HG02885 (cell line): ENCODE results near the gene MAN1A1.
"Not testable (repeated sequence)": the region's sequence is repeated elsewhere in the genome, so short reads cannot be mapped to it uniquely, and the experiment has no call there.

Experiments
- ATAC-seq: cut with Tn5 transposase; IDR thresholded peaks from one replicate; pipeline ENCODE4 v1.9.1; 2021; ENCODE audit warnings: mild to moderate bottlenecking; ENCODE audit not compliant: unreplicated experiment, poor library complexity

Gene MAN1A1

DNA sequence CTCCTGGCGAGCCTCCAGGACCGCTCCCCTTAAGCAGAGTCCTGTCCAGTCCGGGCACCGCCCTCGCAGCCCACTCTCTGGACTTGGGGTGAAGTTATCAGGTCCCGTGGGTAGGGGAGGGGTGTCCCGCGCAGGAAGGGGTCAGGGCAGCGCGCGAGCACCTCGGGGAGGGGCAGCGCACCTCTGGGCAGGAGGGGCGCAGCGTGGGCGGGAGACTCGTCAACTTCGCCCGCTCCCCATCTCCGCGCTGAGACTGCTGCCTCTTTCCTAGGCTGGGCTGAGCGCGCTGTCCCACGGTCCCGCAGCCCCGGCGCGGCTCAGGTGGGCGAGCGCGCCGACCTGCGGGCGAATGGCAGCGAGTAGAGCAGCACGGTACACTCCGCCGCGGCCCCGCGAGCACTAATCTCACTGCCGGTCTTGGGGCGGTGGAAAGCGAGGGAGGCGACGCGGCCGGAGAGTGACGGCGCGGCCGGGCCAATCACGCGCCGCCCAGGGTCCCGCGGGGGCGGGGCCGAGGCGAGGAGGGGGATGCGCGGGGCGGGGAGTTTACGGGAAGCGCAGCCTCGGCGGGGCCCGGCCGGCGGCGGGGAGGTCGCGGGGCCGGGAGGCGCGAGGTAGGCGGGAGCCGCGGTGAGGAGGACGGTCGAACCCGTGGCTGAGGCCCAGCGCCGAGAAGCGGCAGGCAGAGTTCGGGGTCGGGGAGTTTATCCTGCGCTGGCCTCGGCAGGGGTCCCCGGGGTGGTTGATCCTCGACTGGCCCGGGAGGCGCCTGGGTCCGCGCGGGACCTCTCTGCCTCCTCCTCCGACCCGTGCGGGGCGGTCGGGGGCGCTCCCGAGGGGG is at the start of gene MAN1A1:
Gene MAN1A1 (minus strand): TSS at position 401 of the 841 bp plus-strand sequence. CDS start 696 bp downstream, outside the sequence.
- peak; percentile 77 for ATAC-seq

DNA sequence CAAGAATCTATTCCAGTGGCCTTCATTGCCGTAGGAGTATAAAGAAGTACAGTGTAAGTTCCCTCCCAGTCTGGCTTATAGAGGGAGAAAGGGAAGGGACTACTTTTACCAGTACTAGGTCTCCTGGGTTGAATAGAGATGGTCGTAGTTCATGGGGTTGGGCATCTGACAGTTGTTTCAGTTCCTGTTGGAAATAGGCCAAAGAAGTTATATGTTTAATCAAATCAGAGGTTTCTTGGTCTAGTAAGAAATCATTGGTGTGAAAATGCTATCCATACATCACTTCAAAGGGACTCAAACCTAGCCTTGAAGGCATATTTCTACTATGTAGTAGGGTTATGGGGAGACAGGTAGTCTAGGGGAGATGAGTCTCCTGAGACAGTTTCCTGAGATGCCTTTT is 45.6 kb upstream of the MAN1A1 start:
- ATAC-seq = peak; percentile 63

DNA sequence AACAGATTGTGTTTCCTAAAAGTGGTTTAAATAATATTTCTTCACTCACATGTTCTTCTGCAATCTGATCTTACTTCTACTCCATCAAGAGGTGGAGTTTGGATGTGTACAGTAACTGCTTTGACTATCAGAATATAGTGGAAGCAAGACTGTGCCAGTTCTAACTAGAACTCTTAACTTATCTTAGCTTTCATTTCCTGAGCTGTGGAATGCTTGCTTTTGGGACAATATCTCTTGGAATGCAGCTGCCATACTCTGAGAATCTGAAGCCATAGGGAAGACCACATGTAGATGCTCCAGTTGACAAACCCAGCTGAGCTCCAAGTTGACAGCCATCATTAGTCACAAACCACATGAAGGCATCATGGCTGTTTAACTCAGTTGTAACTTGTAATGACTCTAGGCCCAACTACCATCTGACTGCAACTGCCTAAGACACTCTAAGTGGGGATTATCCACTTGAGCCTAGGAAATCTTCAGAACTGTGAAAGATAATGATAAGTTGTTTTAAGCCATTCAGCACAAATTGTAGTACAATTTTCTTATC is 40.8 kb upstream of the MAN1A1 start:
- no peak for ATAC-seq

DNA sequence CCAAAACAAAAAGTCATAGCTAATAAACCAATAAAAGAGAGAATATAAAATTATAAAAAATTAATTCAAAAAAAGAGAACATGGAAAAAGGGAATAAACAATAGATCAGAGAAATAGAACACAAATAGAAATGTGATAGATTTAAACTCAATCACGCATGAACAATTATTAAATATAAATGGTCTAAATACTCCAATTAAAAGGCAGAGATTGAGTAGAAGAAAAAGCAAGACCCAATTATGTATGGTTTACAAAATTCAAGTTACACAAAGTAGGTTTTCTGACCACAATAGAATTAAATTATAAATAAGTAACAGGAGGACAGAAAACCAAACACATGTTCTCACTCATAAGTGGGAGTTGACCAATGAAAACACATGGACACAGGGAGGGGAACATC is 36.4 kb upstream of the MAN1A1 start:
- no peak for ATAC-seq

DNA sequence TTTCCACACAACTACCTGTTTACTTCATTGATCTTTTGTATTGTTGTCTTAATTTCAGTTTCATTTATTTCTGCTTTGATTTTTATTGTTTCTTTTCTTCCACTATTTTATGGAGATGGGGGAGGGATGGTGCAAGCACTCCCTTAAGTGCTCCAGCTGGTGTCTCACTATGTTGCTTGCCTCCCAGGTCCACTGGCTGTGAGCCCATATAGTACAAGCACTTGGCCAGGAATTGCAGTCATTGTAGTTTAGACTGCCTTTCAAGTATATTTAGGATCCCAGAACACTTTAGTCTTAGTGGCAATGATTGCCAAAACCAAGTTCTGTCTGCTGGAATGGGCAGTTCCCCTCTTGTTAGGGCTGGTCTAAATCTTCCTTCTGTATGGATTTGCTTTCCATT is 34.9 kb upstream of the MAN1A1 start:
- no peak for ATAC-seq

DNA sequence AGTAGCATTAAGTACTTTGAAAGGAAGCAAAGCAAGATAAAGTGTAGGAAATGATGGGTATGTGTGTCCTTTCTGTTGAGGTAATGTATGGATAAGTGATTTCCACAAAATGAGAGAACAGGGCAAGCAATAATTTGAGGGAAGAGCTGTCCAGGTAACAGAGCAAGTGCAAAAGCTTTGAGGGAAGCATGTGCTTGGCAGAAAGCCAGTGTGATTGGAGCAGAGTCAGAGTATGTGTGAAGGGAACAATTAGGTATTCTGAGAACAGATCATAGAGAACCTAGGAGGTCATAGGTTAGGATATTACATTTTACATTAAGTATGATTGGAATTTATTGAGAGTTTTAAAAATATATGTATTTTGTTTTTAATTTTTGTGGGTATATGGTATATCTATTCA is 30.2 kb upstream of the MAN1A1 start:
- no peak for ATAC-seq

DNA sequence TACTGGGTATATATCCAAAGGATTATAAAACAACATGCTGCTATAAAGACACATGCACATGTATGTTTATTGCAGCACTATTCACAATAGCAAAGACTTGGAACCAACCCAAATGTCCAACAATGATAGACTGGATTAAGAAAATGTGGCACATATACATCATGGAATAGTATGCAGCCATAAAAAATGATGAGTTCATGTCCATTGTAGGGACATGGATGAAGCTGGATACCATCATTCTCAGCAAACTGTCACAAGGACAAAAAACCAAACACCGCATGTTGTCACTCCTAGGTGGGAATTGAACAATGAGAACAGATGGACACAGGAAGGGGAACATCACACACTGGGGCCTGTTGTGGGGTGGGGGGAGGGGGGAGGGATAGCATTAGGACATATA is 27.5 kb upstream of the MAN1A1 start:
- ATAC-seq = not testable (repeated sequence)

DNA sequence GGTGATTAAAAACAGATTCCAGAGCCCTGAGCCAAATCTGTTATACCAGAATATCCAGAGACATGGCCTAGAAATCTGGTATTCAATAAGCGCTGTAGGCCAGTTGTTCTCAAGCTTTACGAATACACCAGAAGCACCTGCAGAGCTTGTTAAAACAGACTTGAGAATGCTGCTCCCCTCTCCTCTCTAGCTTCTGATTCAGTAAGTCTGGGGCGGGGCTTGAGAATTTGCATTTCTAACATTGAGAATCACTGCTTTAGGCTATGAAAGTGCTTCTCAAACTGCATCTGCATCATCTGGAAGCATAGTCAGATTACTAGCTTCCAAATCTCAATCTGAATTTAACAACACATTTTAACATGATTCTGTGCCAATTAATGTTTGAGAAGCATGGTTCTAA is 20.5 kb upstream of the MAN1A1 start:
- ATAC-seq = no peak

DNA sequence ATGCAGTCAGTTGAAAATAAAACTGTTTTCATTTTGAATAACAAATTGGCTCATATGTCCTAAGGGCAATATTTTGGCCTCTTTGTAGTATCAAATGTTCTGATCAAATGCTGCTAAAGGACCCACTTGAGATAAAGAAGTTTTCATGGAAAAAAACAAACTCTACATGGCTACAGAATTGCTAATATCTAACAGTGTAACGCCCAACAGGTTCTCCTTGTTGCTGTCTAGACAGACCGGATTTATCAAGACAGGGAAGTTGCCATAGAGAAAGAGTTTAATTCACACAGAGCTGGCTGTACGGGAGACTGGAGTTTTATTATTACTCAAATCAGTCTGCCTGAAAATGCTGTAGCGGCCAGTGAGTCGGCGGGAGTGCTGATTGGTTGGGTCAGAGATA is 19.4 kb upstream of the MAN1A1 start:
- ATAC-seq = no peak

DNA sequence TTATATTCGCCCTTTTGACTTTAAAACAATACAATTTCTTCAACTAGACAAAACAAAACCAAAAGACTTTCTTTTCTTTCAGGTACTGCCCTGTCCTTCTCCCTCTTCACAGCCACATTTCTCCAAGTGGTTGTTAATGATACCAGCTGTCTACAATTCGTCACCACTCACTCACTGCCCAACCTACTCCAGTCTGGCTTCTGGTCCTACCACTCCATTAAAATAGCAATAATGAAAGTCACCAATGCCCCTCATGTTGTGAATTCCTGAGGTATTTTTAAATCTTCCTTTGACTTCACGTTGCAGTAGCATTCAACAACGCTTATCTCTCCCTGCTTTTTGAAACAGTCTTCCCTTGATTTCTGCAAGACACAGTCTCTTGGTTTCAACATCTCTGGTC is 11.6 kb upstream of the MAN1A1 start:
- ATAC-seq = no peak

DNA sequence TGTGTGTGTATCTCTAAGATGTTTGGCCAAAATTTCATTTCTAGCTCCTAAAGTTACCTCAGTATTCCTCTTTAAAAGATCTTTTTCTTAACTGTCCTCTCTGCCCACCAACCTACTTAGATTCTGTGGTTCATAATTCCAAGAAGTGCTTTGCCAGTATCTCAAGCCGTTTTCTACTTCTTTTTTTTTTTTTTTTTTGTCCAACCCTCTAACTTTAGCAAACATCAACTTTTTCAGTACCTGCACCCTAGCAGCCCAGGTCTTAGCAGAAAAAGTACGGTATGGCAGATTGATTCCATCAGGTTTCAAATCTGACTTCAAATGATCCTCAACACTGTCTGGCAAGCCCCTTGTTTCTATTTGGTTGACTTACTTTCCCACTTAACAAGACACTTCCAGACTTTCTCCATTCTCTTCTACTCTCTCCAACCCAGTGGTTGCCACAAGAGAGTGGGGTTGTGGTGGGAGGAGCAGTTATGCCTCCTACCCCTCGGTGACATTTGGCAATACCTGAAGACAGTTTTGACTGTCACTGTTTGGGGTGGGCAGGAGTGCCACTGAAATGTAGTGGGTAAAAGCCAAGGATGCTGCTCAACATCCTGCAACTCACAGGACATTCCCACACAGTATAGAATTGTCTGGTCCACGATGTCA is 10.8 kb upstream of the MAN1A1 start:
- ATAC-seq = no peak

DNA sequence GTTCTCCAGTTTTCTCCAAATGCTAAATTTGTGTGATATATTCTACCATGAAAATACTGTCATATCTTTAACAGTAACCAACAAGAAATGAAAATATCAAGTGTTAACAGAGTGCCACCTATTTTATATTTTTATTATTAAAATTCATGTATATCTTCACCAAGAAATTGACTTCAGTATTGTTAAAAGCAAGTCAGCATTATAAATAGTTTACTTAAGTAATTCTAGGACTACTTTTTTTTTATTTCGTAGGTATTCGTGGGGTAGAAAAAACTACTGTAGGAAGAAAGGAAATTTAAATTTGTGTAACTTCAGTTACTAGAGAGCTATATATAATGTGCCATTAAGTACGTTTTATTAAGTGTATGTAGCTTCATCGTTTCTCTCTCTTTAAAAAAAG is 6.3 kb upstream of the MAN1A1 start:
- ATAC-seq = no peak

DNA sequence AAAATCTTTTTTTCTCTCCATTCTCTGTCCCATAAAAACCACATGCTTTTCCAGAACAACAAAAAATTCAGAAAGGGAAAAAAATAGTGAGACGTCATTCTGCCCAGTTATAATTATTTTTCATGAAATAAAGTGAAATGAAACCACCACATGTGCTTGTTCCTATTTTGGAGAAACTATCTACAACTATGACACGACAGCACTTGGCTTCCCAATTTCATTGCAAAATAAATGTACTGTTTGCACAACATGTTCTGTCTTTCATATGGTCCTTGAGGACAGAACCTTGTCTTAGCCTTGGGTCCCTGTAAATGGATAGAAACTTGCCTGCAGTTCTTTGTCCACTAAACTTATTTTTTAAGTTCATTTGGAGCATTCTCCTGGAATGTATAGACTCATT is 5.6 kb upstream of the MAN1A1 start:
- ATAC-seq = no peak

DNA sequence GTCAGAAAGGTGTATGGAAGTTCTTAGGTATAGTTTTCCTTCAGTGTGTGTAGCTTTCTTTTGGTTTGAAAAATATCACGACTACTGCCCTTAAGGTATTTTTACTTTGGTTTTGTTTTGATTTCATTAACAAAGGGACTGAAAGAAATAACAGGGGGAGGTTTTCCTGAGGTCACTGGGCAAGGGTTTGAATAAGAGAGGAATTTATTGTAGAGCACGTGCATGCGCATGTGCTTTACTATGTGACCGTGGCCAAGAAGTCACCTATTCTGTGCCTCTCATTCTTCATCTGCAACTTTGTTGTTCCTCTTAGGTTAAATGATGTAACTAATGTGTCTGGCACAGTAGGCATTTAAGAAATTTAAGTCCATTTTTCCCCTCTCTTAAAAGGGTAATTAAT is 4.1 kb upstream of the MAN1A1 start:
- no peak for ATAC-seq

DNA sequence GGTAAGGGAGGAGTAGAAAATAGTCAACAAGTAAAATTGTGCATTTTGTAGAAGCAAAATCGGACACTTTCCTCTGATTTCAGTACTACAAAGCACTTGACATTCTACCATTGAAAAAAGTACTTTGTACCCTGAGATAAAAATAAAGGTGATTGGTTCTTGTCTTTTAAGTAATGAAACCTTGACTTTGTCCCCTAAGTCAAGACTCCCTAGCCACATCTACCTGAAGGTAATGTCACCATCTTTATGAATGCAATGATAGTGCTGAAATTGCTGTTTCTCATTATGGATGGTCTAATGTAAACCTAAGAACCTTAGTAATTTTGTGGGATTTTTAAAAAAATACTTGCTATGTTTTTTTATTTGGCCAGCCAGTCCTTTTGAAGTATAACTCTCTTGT is 2.4 kb upstream of the MAN1A1 start:
- ATAC-seq = no peak

DNA sequence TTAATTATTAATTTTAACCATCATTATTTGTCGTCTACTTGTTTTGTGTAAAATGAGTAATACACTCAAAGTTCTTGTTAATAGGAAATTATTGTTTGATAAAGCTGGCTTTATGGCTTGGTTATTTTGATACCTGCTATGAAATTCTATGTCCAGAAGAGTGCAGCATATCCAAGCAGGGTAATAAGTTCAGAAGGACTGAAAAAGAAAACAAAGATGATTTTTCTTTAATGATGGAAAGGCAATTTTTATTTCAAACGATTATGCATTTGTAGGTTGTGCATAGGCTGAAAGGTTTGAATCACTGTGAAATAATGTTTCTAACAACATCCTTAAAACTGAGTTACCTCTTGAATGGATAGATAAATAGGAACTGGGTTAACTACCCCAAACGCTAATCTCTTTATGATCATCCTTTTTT is 1.4 kb upstream of the MAN1A1 start:
- no peak for ATAC-seq

DNA sequence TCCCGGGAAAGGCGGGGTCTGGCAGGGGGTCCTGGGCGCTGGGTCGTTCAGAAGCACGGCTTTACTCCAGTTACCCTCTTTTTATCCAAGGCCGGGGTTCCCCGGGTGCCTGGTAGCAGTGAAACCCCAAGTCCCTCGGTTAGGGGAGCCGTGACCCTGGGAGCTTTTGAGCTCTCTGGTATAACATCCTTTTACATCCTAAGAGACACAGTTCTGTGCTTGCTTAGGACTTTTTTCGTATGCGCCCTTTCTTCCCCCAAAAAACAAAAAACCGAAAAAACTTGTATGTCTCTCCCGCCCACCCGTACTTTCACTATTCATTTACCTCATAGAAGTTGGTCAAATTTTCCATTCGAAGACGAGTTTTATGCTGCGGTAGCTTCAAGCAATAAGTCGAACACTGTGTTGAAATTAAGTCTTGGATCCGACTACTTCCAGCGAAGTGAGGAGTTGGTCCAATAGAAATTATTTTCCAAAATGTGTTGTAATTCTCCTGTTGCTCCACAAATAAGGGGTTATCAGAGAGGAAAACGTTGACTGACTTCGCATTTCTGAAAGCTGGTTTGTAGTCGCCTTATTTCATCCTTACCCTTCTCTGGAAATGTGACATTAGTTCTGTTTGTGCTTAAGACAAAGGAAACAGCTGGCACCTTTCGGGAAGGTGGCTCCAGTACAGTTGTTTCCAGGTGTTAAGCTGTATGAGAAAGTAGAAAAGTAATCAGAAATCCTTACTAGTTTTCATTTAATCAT is 816 bp upstream of the MAN1A1 start:
- peak; percentile 24 for ATAC-seq

DNA sequence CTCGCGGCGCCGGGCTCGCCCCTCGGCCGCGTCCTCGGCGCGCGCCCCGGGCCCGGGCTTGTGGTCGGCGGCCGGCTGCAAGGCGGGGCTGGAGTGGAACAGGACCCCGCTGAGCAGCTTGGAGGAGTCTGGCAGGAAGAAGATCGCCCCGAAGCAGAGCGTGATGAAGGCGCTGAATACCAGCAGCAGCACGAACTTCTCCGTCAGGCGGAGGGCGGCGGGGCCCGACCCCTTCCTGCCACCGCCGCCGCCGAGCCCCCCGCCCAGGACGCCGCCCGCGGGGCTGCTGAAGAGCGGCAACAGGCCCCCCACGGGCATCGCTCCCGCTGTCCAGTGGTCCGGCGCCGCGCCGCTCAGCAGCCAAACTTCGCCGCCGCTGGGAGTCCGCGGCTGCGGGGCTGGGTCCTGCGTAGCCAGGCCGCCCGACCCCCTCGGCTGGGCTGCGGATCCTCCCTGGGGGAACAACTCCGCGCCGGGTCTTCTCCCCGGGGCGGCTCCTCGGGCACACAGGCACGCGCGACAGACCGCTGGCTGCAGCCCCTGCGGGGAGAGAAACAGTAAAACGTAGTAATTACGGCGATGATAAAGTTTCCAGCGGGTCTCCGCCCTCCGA is 707 bp downstream of the MAN1A1 start:
- peak; percentile 0 for ATAC-seq

DNA sequence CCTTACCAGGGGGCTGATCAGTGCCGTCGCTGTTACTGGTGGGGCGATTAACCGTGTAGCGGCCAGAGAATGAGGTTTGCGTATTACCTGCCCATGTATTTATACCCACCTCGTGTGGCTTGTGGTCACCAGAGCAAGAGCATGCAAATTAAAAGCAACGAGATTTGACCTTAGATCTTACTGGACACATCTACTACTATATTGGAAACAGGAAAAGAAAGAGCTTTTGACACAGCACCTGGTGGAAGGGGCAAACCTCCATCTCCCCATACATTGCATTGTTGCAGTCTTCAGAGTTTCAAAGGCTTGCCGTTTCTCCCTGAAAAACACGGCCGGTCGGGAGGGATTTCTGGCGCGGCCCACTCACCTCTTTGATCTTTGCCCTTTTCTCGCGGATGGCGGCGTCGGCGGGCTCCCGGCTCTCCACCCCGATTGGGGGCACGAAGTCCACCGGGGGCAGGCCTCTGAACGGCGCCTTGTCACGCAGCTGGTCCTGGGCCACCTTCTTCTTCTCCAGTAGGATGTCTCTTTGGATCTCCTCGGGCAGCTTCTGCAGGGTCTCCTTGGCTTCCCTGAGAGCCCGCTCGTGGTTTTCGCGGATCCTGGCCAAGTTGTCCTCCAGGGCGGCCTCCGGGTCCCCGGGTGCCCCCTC is 1.3 kb downstream of the MAN1A1 start:
- ATAC-seq = peak; percentile 23
